HG03039 (cell line): Measurements from ENCODE around the gene CDC42SE1.
A peak's percentile ranks its signal among the peaks of the same experiment; 100 is the strongest.
"Not testable (repeated sequence)": the region's sequence is repeated elsewhere in the genome, so short reads cannot be mapped to it uniquely, and the experiment has no call there.

Source experiments
- ATAC-seq: cut with Tn5 transposase; IDR thresholded peaks from one replicate; pipeline ENCODE4 v1.9.1; 2021; ENCODE audit warnings: mild to moderate bottlenecking, moderate library complexity; ENCODE audit not compliant: unreplicated experiment

CDC42SE1 gene, protein sequence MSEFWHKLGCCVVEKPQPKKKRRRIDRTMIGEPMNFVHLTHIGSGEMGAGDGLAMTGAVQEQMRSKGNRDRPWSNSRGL

DNA sequence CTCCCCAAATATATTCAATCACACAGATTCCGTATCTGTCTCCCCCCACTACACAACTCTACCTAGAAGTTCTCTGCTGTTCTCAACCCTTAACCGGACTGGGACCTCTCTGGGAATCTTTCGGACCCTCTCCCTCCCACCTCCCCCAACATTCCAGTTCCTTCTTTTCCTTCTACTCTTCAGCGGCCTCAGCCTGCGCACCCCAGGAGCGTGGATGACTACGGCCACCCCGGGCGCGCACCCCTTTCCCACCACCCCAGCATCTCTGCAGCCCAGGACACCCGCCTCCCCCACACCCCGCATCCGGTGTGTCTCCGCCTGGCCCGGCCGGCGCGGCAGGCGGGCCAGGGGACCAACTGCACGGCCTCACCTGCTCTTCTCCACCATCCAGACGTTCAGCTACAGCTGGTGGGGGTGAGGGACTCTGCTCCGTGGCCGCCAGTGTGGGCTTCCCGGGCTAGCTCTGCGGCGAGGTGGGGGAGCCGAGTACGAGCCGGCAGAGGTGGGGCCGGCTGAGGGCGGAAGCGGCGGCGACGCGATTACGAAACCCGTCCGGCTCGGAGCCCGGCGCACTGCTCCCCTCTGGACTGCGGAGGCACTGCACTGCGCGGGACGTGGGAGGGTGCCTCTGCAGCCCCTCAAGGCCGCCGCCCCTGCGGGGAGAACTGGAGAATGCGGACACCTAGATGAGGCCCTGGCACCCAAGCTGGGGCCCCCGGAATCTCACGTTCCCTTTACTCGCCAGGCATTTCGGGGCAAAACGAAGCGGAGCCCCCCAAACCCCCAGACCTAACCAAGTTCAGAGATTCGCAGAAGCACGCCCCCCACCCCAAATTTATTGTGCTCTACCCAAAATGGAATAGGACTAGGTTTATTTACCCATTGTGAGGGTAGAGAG is at the start of gene CDC42SE1:
Gene CDC42SE1, minus strand, starts transcription at position 514 of the 898 bp plus-strand sequence. CDS start 3,892 bp downstream, outside the sequence.
- ATAC-seq: peak; percentile 71

DNA sequence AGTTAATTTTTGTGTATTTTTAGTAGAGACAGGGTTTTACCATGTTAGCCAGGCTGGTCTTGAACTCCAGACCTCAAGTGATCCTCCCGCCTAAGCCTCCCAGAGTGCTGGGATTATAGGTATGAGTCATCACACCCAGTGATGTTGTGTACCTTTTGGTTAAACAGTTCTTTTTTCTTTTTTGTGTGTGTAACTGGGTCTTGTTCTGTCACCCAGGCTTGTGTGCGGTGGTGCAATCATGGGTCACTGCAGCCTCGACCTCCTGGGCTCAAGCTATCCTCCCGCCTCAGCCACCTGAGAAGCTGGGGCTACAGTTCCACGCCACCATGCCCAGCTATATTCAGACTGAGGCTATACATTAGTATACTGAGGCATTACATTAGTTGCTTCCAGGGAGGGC is 48.9 kb upstream of the CDC42SE1 start:
- no peak for ATAC-seq

GRCh38 chr1:151106894-151107293 is 47.5 kb upstream of the CDC42SE1 start:
- no peak for ATAC-seq

DNA sequence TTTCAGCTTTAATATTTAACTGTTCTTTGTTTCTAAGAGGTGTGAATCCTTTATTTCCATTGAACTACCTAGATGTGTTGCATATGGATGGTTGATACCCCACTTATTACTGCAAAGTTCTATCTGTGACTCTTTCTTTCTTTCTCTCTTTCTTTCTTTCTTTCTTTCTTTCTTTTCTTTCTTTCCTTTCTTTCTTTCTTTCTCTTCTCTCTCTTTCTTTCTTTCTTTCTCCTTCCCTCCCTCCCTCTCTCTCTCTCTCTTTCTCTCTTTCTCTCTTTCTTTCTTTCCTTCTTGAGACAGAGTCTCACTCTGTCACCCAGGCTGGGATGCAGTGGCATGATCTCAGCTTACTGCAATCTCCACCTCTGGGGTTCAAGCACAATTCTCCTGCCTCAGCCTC is 45.2 kb upstream of the CDC42SE1 start:
- no peak for ATAC-seq

DNA sequence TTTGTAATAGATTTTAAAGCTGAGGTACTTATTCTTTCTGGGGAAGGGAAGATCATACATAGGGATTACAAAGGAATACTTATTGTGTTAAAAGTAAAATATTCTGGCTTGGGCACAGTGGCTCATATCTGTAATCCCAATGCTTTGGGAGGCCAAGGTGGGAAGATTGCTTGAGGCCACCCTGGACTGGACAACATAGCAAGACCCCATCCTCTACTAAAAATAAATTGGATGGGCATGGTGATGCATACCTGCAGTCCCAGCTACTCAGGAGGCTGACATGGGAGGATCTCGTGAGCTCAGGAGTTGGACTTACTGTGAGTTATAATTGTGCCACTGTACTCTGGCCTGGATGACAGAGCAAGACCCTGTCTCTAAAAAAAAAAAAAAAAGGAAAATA is 38.7 kb upstream of the CDC42SE1 start:
- ATAC-seq: no peak

DNA sequence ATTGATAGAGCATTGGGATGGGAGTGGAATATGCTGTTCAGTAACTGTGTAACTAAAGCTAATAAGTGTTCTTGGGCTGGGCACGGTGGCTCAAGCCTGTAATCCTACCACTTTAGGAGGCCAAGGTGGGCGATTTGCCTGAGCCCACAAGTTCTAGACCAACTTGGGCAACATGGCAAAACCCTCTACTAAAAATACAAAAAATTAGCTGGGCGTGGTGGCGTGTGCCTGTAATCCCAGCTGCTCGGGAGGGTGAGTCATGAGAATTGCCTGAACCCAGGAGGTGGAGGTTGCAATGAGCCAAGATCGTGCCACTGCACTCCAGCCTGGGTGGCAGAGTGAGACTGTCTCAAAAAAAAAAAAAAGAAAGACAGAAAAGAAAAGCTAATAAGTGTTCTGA is 38.0 kb upstream of the CDC42SE1 start:
- not testable (repeated sequence) for ATAC-seq

GRCh38 chr1:151085953-151086559 is 26.6 kb upstream of the CDC42SE1 start:
- no peak for ATAC-seq

DNA sequence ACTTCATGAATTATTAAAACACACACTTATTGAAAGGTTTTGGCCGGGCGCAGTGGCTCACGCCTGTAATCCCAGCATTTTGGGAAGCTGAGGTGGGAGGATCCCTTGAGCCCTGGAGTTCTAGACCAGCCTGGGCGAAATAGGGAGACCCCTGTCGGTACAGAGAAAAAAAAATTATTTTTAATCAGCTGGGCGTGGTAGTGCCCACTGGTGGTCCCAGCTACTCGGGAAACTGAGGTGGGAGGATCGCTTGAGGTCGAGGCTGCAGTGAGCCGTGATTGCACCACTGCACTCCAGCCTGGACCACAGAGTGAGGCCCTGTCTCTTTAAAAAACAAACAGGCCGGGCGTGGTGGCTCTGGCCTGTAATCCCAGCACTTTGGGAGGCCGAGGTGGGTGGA is 12.8 kb upstream of the CDC42SE1 start:
- no peak for ATAC-seq

- peak; percentile 71 for ATAC-seq
Observed at GRCh38 chr1:151070474-151071276, 11.3 kb upstream of the CDC42SE1 start, which contains the start of gene GABPB2. TSS of gene GABPB2 (plus strand) at chr1:151070761. CDS start at chr1:151088190, 17,429 bp downstream.

DNA sequence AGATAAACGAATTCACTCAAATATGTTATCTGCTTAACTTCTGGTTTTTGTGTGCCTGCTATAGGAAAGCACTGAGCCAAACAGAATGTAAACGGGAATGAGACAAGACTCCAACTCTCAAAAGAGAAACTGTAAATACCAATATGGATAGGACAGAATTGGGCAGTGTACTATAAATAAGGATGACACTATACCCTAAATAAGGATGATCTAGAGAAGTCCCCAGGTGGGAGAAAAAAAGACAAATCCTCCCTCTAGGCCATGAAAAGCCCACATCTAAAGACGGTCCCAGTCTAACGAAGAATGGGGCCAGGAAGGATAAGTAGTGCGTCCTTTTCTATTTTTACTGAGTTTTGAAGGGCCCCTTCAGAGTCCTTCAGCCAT is 9.7 kb upstream of the CDC42SE1 start:
- no peak for ATAC-seq

DNA sequence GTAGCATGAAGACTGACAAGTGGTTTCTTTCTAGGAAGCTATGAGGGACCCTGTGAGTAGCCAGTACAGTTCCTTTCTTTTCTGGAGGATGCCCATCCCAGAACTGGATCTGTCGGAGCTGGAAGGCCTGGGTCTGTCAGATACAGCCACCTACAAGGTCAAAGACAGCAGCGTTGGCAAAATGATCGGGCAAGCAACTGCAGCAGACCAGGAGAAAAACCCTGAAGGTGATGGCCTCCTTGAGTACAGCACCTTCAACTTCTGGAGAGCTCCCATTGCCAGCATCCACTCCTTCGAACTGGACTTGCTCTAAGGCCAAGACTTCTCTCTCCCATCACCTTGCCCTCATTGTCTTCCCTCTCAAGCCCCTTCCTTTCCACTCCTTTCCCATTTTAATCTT is 7.8 kb upstream of the CDC42SE1 start:
- ATAC-seq: no peak

DNA sequence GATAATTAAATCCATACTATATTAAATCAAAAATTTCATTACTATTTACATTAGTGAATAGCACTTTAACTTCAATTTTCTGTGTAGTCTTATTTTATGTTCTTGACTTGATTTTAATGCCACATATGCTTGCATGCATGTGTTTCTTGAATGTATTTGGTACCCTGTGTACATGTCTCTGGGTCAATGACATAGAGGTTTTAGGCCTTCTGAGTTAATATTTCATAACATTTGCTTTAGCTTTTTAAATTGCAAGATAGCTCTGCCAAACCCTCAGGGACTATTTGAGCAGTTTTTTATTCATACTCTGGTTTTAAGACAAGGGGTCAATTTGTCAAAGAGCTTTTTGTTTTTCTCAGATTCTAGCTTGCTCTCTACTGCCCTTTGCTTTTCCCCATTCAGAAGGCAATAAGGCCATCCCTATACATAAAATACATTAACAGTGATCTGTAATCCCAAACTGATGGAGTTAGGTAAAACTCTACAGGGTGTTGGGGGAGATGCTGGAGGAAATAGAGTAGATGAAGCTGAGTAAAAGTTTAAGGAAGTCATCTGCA is 5.7 kb upstream of the CDC42SE1 start:
- no peak for ATAC-seq

GRCh38 chr1:151062741-151063371 is 3.4 kb upstream of the CDC42SE1 start:
- ATAC-seq: no peak

- no peak for ATAC-seq
Observed at GRCh38 chr1:151061704-151062103, 2.3 kb upstream of the CDC42SE1 start.

DNA sequence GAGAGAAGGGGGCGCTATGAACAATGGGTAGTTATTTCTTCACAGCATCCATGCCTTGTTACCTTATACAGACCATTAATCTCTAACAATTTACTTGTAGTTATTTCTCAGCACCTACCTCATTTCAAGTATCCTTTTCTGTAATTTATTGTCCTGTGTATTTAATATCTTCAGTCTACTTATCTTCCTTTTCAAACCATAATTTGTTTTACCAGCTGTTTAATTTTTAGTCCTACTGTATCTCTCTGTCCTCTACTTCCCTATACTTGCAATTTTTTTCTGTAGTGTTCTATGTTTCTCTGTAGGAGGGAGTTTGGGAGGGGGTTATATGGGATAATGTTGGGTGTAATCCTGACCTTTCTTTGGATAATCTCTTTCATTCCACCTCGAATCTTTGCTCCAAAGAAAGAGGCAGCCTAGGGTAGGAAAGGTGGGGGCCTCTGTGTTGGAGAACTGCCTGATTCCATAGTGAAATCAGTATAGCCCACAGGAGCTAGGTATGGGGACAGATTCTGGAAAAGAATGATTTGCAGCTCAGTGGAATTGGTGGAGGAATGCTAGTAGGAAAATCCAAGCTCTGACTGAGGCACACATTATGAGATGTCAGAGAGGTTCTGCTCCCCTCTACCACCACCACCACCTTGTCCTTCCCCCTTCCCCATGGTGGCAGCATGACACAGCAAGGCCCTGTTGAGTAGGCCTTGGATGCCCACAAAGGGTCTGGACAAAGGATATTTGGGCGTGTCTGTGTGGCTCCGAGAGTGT is 1.4 kb upstream of the CDC42SE1 start:
- ATAC-seq: no peak

DNA sequence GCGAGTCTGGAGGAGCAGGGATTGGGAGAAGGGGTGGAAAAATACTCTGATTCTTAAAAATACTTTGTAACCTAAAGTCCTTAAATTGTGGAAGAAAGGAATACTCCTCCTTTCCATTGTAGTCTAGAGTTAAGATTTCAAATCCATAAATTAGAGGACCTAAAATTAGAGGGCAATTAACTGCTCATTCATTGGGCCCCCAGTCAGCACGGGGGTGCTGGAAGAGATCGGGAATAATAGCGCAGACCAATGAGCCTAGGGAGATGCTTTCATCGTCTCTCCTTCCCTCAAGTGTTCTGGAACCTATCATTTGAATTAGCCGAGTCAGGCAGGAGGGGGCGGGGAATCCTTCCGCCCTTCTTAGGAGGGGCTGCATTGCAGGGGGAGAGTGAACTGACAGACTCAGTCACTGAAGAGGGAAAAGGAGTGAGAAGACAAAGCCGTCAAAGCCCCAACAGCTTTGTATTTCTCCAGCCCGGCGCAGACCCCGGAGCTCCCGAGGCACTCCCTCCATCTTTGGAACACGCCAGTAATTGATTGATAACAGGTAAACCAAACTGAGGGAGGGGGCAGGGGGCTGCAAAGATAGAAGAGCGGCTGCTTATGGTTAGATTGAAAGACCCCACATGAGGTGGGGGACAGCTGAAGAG is 710 bp upstream of the CDC42SE1 start, which contains the start of gene MLLT11:
Gene MLLT11, plus strand, starts transcription at position 391 of the 650 bp plus-strand sequence. CDS start 6,828 bp downstream, outside the sequence.
- no peak for ATAC-seq

DNA sequence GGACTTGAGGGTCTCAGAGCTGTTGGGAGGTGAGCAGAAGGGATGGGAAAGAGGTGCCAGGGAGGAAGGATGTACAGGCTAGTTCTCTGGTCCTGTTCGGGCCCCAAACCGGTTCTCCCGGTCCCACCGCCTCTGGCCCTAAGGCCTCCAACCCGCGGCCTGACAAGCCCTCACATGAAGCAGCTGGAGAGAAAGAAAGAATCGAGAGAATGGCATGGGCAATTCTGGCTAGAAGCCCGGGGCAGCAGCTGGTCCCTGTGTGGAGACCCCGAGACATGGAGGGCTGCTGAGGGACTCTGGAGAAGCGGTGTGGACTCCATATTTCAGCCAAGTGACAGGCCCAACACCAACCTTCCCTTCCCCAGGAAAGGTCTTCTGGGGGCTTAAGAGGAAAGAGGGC is 730 bp downstream of the CDC42SE1 start:
- no peak for ATAC-seq

GRCh38 chr1:151056149-151056548 is 3.3 kb downstream of the CDC42SE1 start:
- no peak for ATAC-seq

DNA sequence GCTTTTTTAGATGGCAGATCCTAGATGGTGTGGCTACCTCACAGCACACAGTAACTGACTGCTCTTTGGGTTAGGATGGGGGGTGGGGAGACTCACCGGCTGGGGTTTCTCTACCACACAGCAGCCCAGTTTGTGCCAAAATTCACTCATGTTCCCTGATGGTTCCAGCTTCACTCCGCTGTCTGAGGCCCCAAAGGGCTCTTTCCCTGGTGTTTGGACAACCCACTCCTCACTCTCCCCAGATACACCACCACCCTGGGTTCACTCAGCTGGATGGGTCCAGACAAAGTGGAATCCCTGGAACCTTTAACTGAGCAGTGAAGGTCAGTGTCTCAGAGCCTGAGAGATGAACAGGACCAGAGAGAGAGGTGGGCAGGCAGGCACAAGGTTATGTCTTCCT is 3.8 kb downstream of the CDC42SE1 start:
- no peak for ATAC-seq
